ENCODE results near the gene SLX1A. TPM values are rescaled to one million over a fixed set of nuclear protein-coding genes. Genes with fewer than 3 reads are reported as not detected.
"Not testable (repeated sequence)": the region's sequence is repeated elsewhere in the genome, so short reads cannot be mapped to it uniquely, and the experiment has no call there.

Gene SLX1A
- total RNA-seq (2012; rRNA removed) (8.4 and 11.4 TPM in 2 replicates), polyA plus RNA-seq (2012; rRNA removed) (35.1 and 44.4 TPM in 2 replicates), Bru-seq, nascent RNA (percentile 38 among the genes with signal in this experiment), BruChase-seq, experiment 1, labeled RNA remaining after a 6-hour chase (percentile 44 among the genes with signal in this experiment), BruChase-seq, experiment 2, labeled RNA remaining after a 2-hour chase (percentile 46 among the genes with signal in this experiment)
- polyA plus RNA-seq (2012; cell fraction: cytosol; rRNA removed): 35.5 and 46.1 TPM in 2 replicates
- polyA plus RNA-seq (2012; cell fraction: nucleus; rRNA removed; ENCODE audit: low replicate concordance): 49.9 and 142 TPM in 2 replicates
- long read RNA-seq, transcript SLX1A-201 (6 exons, 1,091 nt): major isoform, 15 of 23 reads
- long read RNA-seq, partial matches to known transcripts: 4 of 23 reads
- long read RNA-seq, other reads (novel, unspliced or antisense): 2 of 23 reads

GRCh38 chr16:30193615-30194014 lies at the start of gene SLX1A, which contains the start of gene BOLA2B:
Gene SLX1A, plus strand, starts transcription at chr16:30193875. Its CDS starts 210 bp downstream, at chr16:30194085.
Gene BOLA2B, minus strand, starts transcription at chr16:30193666. Its CDS starts 71 bp downstream, at chr16:30193595.
- no CpG with 5 or more reads among the region's 34 CpGs for WGBS, 2 experiments (ENCODE audit: extremely low coverage in 2 of 2, insufficient read length in 1 of 2)
- Histone ChIP-seq H3K4me2 (ENCODE audit: low read depth, low read length) (peak within 1 kb of the TSS; percentile 93), H3K4me3 (ENCODE audit: insufficient read depth, low read depth, low read length) (peak within 1 kb of the TSS; percentile 63), H3K27ac (ENCODE audit: insufficient read depth, low read length) (peak within 1 kb of the TSS; percentile 71; the same call in 1 of the 2 replicates), H3K9ac (ENCODE audit: low read depth, low read length) (peak within 1 kb of the TSS; percentile 90; the same call in 1 of the 2 replicates)
- in situ Hi-C loops (cut with MboI; ENCODE audit: low sequenced_read_pairs): loop anchor here (25.0 kb wide), 1 partner anchor 219 kb away; the partner anchor contains the start of gene ZNF771
- H2BK120ac ChIP-seq (ENCODE audit: low read depth, low read length); H2BK15ac ChIP-seq (ENCODE audit: low read depth, low read length); H4K20me1 ChIP-seq (ENCODE audit: insufficient read depth, low read length); H2AK9ac ChIP-seq (replicated peaks; ENCODE audit: low read depth, low read length, poor library complexity); H3K36me3 ChIP-seq (ENCODE audit: control insufficient read depth, insufficient read depth, low read length); H3K18ac ChIP-seq (ENCODE audit: low read depth, low read length); H2AFZ ChIP-seq (replicated peaks; ENCODE audit: low read length, poor library complexity); H3K27me3 ChIP-seq (ENCODE audit: control insufficient read depth, insufficient read depth, low read length); H2BK20ac ChIP-seq (ENCODE audit: low read depth, low read length); H2AK5ac ChIP-seq (ENCODE audit: low read depth, low read length); H4K5ac ChIP-seq (ENCODE audit: low read depth, low read length); intact Hi-C loops (cut with micrococcal nuclease); BruUV-seq (replicated peaks); H2BK5ac ChIP-seq (ENCODE audit: low read depth, low read length, poor library complexity, severe bottlenecking); H3K4me1 ChIP-seq (ENCODE audit: control insufficient read depth, insufficient read depth, low read length); H3K23ac ChIP-seq (ENCODE audit: low read depth, low read length); H3K14ac ChIP-seq (replicated peaks; ENCODE audit: low read depth, low read length); CTCF ChIA-PET; DNase-seq; H3K9me1 ChIP-seq (ENCODE audit: insufficient read depth, low read length); H4K8ac ChIP-seq (ENCODE audit: low read depth in 2 of 2, low read length in 2 of 2); H3K56ac ChIP-seq (ENCODE audit: extremely low read depth, insufficient read depth, low read length); H3K79me1 ChIP-seq (ENCODE audit: low read depth in 1 of 2, low read length in 2 of 2); H3K4ac ChIP-seq (ENCODE audit: low read depth, low read length); POLR2A ChIA-PET (ENCODE audit: unreplicated experiment); H4K91ac ChIP-seq (ENCODE audit: insufficient read depth, low read depth, low read length); dilution Hi-C loops (cut with HindIII; ENCODE audit: low sequenced_read_pairs, unreplicated experiment); H3K9me3 ChIP-seq (ENCODE audit: control insufficient read depth, insufficient read depth, low read length): not testable (repeated sequence)
- peak; percentile 94 for ATAC-seq (ENCODE audit: low read depth)
